ENCODE results near the gene ETFA.

- no peak for TF ChIP-seq POLR2A (IDR thresholded peaks at IDR 0.05)
- TF ChIP-seq CTCF (IDR thresholded peaks at IDR 0.05): peak in 3 of 4 experiments; percentile 21 to 26 (median 23)
Measured at GRCh38 chr15:76235186-76235826, 76.0 kb downstream of the ETFA start.

Measured in uterus (tissue), 2 donors.